HEK293 (cell line): ENCODE results near the gene TPST2.

Experiments used
- CTCF ChIA-PET: fragments of 350-600 bp; formaldehyde crosslinking; extraction: SDS; loops from one replicate; lab custom pipeline; 2021; ENCODE audit warnings: antibody characterized with exemption; lab: Yijun Ruan, JAX
- POLR2A ChIA-PET: fragments of 300-600 bp; formaldehyde crosslinking; extraction: SDS; loops from one replicate; lab custom pipeline; 2020; ENCODE audit warnings: antibody characterized with exemption, inconsistent platforms; lab: Yijun Ruan, JAX
- H3K27ac ChIP-seq: fragments of 200-500 bp; sonication (Bioruptor generic); 2 replicates; pipeline ENCODE4 v1.5.1; 2014; ENCODE audit warnings: low read depth, low read length, control low read depth, inconsistent platforms; ENCODE audit errors: extremely low read depth
- H3K36me3 ChIP-seq, 2 experiments: fragments of 200-500 bp in 1 of 2; sonication (Bioruptor generic) in 1 of 2; 1 replicate in 1 of 2; 2 replicates in 1 of 2; pipeline ENCODE4 v1.5.1; 2014 to 2017; ENCODE audit warnings: inconsistent platforms in 2 of 2, low read length in 2 of 2; ENCODE audit not compliant: control insufficient read depth in 2 of 2, insufficient read depth in 1 of 2
- H3K4me1 ChIP-seq: fragments of 200-500 bp; sonication (Bioruptor generic); 2 replicates; pipeline ENCODE4 v1.5.1; 2014; ENCODE audit warnings: mild to moderate bottlenecking, low read length, inconsistent platforms; ENCODE audit not compliant: control insufficient read depth, insufficient read depth
- H3K4me3 ChIP-seq: 2 replicates; pipeline ENCODE4 v1.5.1; 2011; ENCODE audit warnings: low read depth, mild to moderate bottlenecking, control low read depth, low read length, moderate library complexity
- H3K9me3 ChIP-seq: fragments of 200-500 bp; sonication (Bioruptor generic); 2 replicates; pipeline ENCODE4 v1.5.1; 2014; ENCODE audit warnings: low read depth, low read length, inconsistent platforms; ENCODE audit not compliant: control insufficient read depth, insufficient read depth
- GLIS2 ChIP-seq: fragments of 450-650 bp; formaldehyde crosslinking; IDR thresholded peaks from 2 replicates; pipeline ENCODE4 v1.5.1; 2016; ENCODE audit warnings: missing biosample characterization, missing genetic modification characterization
- HOXC10 ChIP-seq: sonication (generic); formaldehyde crosslinking; IDR thresholded peaks from 2 replicates; pipeline ENCODE4 v1.8.1; 2023; ENCODE audit warnings: mild to moderate bottlenecking, missing genetic modification reagents
- MYNN ChIP-seq: fragments of 450-650 bp; formaldehyde crosslinking; IDR thresholded peaks from 2 replicates; pipeline ENCODE4 v1.5.1; 2016; ENCODE audit warnings: missing biosample characterization, missing genetic modification characterization, borderline replicate concordance
- SALL2 ChIP-seq: fragments of 450-650 bp; formaldehyde crosslinking; IDR thresholded peaks from 2 replicates; pipeline ENCODE4 v1.5.0; 2017; ENCODE audit warnings: missing biosample characterization, mild to moderate bottlenecking, missing genetic modification characterization, borderline replicate concordance
- SCRT2 ChIP-seq: fragments of 450-650 bp; formaldehyde crosslinking; IDR thresholded peaks from 2 replicates; pipeline ENCODE4 v1.5.1; 2016; ENCODE audit warnings: missing biosample characterization, missing genetic modification characterization
- SETDB1 ChIP-seq: IDR thresholded peaks from one replicate; pipeline ENCODE4 v1.6.1; 2017; ENCODE audit warnings: mild to moderate bottlenecking, low read length, moderate library complexity, mixed read lengths; ENCODE audit not compliant: insufficient read length
- SP3 ChIP-seq: fragments of 450-650 bp; formaldehyde crosslinking; IDR thresholded peaks from 2 replicates; pipeline ENCODE4 v1.5.1; 2016; ENCODE audit warnings: missing biosample characterization, missing genetic modification characterization
- SP7 ChIP-seq: fragments of 450-650 bp; formaldehyde crosslinking; IDR thresholded peaks from 2 replicates; pipeline ENCODE4 v1.5.1; 2016; ENCODE audit warnings: missing biosample characterization, missing genetic modification characterization
- TCF7L2 ChIP-seq: IDR thresholded peaks from 2 replicates; pipeline ENCODE4 v1.6.1; 2011; ENCODE audit warnings: low read depth, mild to moderate bottlenecking, inconsistent platforms, low read length, moderate library complexity, borderline replicate concordance
- ZBTB17 ChIP-seq: fragments of 450-650 bp; formaldehyde crosslinking; IDR thresholded peaks from 2 replicates; pipeline ENCODE4 v1.5.1; 2016; ENCODE audit warnings: missing biosample characterization, missing genetic modification characterization
- ZNF121 ChIP-seq: fragments of 450-650 bp; formaldehyde crosslinking; IDR thresholded peaks from 2 replicates; pipeline ENCODE4 v1.5.1; 2016; ENCODE audit warnings: missing biosample characterization, missing genetic modification characterization
- ZNF16 ChIP-seq: fragments of 450-650 bp; formaldehyde crosslinking; IDR thresholded peaks from 2 replicates; pipeline ENCODE4 v1.5.1; 2016; ENCODE audit warnings: low read depth, missing biosample characterization, missing genetic modification characterization
- ZNF169 ChIP-seq: fragments of 450-650 bp; formaldehyde crosslinking; IDR thresholded peaks from 2 replicates; pipeline ENCODE4 v1.5.1; 2016; ENCODE audit warnings: missing biosample characterization, missing genetic modification characterization
- ZNF175 ChIP-seq: fragments of 450-650 bp; formaldehyde crosslinking; IDR thresholded peaks from 2 replicates; pipeline ENCODE4 v1.5.1; 2016; ENCODE audit warnings: missing biosample characterization, missing genetic modification characterization
- ZNF19 ChIP-seq: fragments of 450-650 bp; formaldehyde crosslinking; IDR thresholded peaks from 2 replicates; pipeline ENCODE4; 2016; ENCODE audit warnings: missing biosample characterization, missing genetic modification characterization, low read depth
- ZNF221 ChIP-seq: fragments of 450-650 bp; formaldehyde crosslinking; IDR thresholded peaks from 2 replicates; pipeline ENCODE4 v1.5.1; 2017; ENCODE audit warnings: missing biosample characterization, missing genetic modification characterization, borderline replicate concordance
- ZNF292 ChIP-seq: fragments of 450-650 bp; formaldehyde crosslinking; IDR thresholded peaks from 2 replicates; pipeline ENCODE4 v1.5.1; 2016; ENCODE audit warnings: low read depth, missing biosample characterization, missing genetic modification characterization, borderline replicate concordance
- ZNF311 ChIP-seq: fragments of 450-650 bp; formaldehyde crosslinking; IDR thresholded peaks from 2 replicates; pipeline ENCODE4 v1.5.1; 2017; ENCODE audit warnings: missing biosample characterization, missing genetic modification characterization, borderline replicate concordance
- ZNF473 ChIP-seq: fragments of 450-650 bp; formaldehyde crosslinking; IDR thresholded peaks from 2 replicates; pipeline ENCODE4 v1.5.1; 2017; ENCODE audit warnings: missing biosample characterization, missing genetic modification characterization
- ZNF521 ChIP-seq: fragments of 450-650 bp; formaldehyde crosslinking; IDR thresholded peaks from 2 replicates; pipeline ENCODE4 v1.5.1; 2017; ENCODE audit warnings: missing biosample characterization, mild to moderate bottlenecking, missing genetic modification characterization
- ZNF529 ChIP-seq: fragments of 450-650 bp; formaldehyde crosslinking; IDR thresholded peaks from 2 replicates; pipeline ENCODE4 v1.5.1; 2017; ENCODE audit warnings: missing genetic modification characterization, missing biosample characterization; ENCODE audit not compliant: insufficient replicate concordance
- ZNF548 ChIP-seq: fragments of 450-650 bp; formaldehyde crosslinking; IDR thresholded peaks from 2 replicates; pipeline ENCODE4 v1.5.1; 2016; ENCODE audit warnings: missing biosample characterization, missing genetic modification characterization
- ZNF596 ChIP-seq: fragments of 450-650 bp; IDR thresholded peaks from 2 replicates; pipeline ENCODE4 v1.5.0; 2018; ENCODE audit warnings: missing biosample characterization, mild to moderate bottlenecking, missing genetic modification characterization, moderate library complexity
- ZNF600 ChIP-seq: fragments of 450-650 bp; formaldehyde crosslinking; IDR thresholded peaks from 2 replicates; pipeline ENCODE4 v1.5.1; 2016; ENCODE audit warnings: missing biosample characterization, missing genetic modification characterization
- TF ChIP-seq, protein P1 (sequence below): fragments of 450-650 bp; formaldehyde crosslinking; IDR thresholded peaks from 2 replicates; pipeline ENCODE4 v1.5.1; 2016; ENCODE audit warnings: missing biosample characterization, missing genetic modification characterization
- TF ChIP-seq, protein P2 (sequence below): fragments of 450-650 bp; formaldehyde crosslinking; IDR thresholded peaks from 2 replicates; pipeline ENCODE4 v1.5.1; 2017; ENCODE audit warnings: missing biosample characterization, missing genetic modification characterization
- TF ChIP-seq, protein P3 (sequence below): fragments of 450-650 bp; formaldehyde crosslinking; IDR thresholded peaks from 2 replicates; pipeline ENCODE4 v1.5.1; 2016; ENCODE audit warnings: missing biosample characterization, missing genetic modification characterization, borderline replicate concordance

TPST2 gene

DNA sequence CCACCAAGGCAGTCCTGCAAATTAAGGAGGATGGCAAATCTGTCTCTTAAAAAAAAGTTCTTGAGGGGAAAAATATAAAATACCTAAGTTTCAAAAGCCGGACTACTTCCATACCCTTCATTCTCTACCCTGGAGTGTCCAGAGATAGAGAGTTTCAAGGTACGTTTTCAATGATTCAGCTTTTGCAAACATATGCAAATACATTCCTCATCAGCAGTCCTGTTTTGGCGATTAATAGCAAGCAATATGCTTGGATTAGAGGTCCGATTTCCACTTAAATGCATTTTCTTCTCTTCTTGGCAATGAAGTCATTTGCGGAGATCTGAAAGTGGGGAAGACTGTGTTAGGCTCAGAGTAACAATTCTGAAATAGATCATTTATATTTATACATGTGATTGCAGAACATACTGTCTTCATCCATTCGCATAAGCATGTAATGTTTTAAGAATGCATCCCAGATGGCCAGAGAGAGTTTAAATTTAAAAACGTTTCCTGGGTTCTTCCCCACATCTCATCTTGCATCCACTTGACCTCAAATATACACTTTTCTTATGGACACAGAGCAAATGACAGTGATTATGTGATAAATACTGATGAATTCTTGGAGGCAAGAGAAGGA lies 63.9 kb downstream of the TPST2 start:
- POLR2A ChIA-PET: no interaction called here

DNA sequence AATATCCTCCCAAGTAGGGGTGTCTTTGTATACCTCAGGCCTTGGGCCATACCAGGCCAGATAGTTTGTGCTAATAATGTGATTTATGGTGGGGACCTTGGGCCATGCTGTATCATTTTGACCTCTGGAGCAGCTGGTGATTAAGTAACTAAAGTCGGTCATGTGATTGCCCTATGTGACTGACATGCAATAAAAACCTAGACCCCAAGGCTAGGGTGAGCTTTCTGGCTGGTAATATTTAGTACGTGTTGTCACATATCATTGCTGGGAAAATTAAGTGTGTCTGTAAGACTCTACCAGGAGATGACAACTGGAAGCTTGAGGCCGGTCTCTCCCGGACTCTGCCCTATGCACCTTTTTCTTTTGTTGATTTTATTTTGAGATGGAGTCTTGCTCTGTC lies 65.1 kb downstream of the TPST2 start:
- H3K27ac ChIP-seq: no peak overlapping the region
- TF ChIP-seq, protein P1, sequence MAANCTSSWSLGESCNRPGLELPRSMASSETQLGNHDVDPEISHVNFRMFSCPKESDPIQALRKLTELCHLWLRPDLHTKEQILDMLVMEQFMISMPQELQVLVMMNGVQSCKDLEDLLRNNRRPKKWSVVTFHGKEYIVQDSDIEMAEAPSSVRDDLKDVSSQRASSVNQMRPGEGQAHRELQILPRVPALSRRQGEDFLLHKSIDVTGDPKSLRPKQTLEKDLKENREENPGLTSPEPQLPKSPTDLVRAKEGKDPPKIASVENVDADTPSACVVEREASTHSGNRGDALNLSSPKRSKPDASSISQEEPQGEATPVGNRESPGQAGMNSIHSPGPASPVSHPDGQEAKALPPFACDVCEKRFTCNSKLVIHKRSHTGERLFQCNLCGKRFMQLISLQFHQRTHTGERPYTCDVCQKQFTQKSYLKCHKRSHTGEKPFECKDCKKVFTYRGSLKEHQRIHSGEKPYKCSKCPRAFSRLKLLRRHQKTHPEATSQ: no peak
- no peak for TF ChIP-seq ZNF169 (tag by site-specific recombination)
- no peak for TF ChIP-seq ZNF221
- TF ChIP-seq, protein P2, sequence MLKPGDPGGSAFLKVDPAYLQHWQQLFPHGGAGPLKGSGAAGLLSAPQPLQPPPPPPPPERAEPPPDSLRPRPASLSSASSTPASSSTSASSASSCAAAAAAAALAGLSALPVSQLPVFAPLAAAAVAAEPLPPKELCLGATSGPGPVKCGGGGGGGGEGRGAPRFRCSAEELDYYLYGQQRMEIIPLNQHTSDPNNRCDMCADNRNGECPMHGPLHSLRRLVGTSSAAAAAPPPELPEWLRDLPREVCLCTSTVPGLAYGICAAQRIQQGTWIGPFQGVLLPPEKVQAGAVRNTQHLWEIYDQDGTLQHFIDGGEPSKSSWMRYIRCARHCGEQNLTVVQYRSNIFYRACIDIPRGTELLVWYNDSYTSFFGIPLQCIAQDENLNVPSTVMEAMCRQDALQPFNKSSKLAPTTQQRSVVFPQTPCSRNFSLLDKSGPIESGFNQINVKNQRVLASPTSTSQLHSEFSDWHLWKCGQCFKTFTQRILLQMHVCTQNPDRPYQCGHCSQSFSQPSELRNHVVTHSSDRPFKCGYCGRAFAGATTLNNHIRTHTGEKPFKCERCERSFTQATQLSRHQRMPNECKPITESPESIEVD (tag by site-specific recombination): no peak
- TF ChIP-seq ZNF548 (tag by site-specific recombination): no peak
- TF ChIP-seq, protein P3, sequence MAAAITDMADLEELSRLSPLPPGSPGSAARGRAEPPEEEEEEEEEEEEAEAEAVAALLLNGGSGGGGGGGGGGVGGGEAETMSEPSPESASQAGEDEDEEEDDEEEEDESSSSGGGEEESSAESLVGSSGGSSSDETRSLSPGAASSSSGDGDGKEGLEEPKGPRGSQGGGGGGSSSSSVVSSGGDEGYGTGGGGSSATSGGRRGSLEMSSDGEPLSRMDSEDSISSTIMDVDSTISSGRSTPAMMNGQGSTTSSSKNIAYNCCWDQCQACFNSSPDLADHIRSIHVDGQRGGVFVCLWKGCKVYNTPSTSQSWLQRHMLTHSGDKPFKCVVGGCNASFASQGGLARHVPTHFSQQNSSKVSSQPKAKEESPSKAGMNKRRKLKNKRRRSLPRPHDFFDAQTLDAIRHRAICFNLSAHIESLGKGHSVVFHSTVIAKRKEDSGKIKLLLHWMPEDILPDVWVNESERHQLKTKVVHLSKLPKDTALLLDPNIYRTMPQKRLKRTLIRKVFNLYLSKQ (tag by site-specific recombination): no peak
- ChIA-PET CTCF (no interaction called here), POLR2A (no interaction called here)
- H3K36me3 ChIP-seq: peaks cover 0 to 23% of the 10 kb centered on the region in 2 experiments; a peak in 1 of 3 replicates
- no peaks in the 10 kb centered on the region for H3K4me1 ChIP-seq
- no peaks in the 10 kb centered on the region for H3K9me3 ChIP-seq
- no peak overlapping the region for H3K4me3 ChIP-seq

More for the DNA sequence above, 63.9 kb downstream of the TPST2 start:
- Histone ChIP-seq H3K27ac (no peak overlapping the region), H3K4me1 (no peaks in the 10 kb centered on the region), H3K4me3 (no peak overlapping the region), H3K36me3 (peaks cover 0 to 25% of the 10 kb centered on the region in 2 experiments; a peak in 1 of 3 replicates), H3K9me3 (no peaks in the 10 kb centered on the region)
- TF ChIP-seq ZNF521 (tag by site-specific recombination) (no peak), ZNF600 (tag by site-specific recombination) (no peak), ZNF121 (no peak), HOXC10 (CRISPR knock-in tag) (no peak), ZNF292 (tag by site-specific recombination) (no peak), ZNF175 (tag by site-specific recombination) (no peak)
- CTCF ChIA-PET: interaction anchor here (0.7 kb wide), 1 partner anchor 159 kb away, joined by 4 read pairs; no protein-coding TSS in a partner anchor

DNA sequence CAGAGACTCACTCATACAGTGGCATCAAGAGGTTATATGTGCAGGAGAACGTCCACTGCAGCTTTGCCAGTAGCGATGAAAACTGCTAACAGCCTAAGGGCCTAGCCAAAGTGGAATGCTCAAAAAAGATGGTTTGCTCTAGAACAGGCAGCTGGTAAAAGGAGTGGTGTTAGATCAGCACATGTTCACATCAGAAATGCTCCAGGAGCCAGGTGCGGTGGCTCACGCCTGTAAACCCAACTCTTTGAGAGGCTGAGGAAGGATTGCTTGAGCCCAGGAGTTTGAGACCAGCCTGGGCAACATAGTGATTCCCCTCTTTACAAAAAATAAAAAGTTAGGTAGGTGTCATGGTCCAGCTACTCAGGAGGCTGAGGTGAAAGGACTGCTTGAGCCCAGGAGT lies 67.3 kb downstream of the TPST2 start:
- Histone ChIP-seq H3K9me3 (no peaks in the 10 kb centered on the region), H3K4me1 (no peaks in the 10 kb centered on the region), H3K27ac (no peak overlapping the region), H3K36me3 (peaks cover 0 to 15% of the 10 kb centered on the region in 2 experiments; a peak in 1 of 3 replicates), H3K4me3 (no peak overlapping the region)
- CTCF ChIA-PET: no interaction called here
- POLR2A ChIA-PET: no interaction called here
- no peak for TF ChIP-seq ZNF19 (tag by site-specific recombination)
- TF ChIP-seq SP3 (tag by site-specific recombination): no peak
- no peak for TF ChIP-seq ZNF221
- no peak for TF ChIP-seq TCF7L2
- TF ChIP-seq SALL2: no peak
- TF ChIP-seq ZNF596 (tag by site-specific recombination): no peak
- no peak for TF ChIP-seq SP7 (tag by site-specific recombination)
- TF ChIP-seq ZNF16: no peak
- TF ChIP-seq GLIS2 (tag by site-specific recombination): no peak
- TF ChIP-seq ZNF529 (tag by site-specific recombination): no peak
- no peak for TF ChIP-seq MYNN (tag by site-specific recombination)
- no peak for TF ChIP-seq ZNF473 (tag by site-specific recombination)
- TF ChIP-seq ZBTB17 (tag by site-specific recombination): no peak
- TF ChIP-seq SCRT2: no peak
- no peak for TF ChIP-seq SETDB1
- no peak for TF ChIP-seq ZNF311 (tag by site-specific recombination)
- TF ChIP-seq, all 188 proteins: peak for 0
